ENCODE data around the gene CEP55.

DNA sequence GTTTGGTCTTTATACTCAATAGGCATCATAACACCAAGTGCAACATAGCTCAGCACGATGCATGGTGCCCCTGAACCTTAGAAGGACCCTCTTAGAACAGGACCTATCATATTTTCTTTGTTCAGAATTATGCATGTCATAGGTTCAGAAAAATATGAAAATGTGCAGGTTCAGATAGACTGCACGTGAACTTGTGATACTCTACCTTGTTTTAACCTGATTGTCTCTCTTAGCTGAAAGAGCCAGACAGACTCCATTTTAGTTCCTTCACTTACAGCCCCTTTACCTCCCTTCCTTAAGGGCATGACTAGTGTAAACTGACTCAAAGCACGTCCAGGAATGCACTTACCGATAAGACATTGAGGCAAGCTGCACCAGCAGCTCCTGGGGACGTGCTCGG, 49.4 kb upstream of the CEP55 start:
- TF ChIP-seq, protein P1, sequence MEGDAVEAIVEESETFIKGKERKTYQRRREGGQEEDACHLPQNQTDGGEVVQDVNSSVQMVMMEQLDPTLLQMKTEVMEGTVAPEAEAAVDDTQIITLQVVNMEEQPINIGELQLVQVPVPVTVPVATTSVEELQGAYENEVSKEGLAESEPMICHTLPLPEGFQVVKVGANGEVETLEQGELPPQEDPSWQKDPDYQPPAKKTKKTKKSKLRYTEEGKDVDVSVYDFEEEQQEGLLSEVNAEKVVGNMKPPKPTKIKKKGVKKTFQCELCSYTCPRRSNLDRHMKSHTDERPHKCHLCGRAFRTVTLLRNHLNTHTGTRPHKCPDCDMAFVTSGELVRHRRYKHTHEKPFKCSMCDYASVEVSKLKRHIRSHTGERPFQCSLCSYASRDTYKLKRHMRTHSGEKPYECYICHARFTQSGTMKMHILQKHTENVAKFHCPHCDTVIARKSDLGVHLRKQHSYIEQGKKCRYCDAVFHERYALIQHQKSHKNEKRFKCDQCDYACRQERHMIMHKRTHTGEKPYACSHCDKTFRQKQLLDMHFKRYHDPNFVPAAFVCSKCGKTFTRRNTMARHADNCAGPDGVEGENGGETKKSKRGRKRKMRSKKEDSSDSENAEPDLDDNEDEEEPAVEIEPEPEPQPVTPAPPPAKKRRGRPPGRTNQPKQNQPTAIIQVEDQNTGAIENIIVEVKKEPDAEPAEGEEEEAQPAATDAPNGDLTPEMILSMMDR (conservative IDR thresholded peaks at IDR 0.05 in 1 of 2, IDR thresholded peaks at IDR 0.05 in 1 of 2; ENCODE audit: low read depth in 1 of 2, low read length in 2 of 2), result no peak
- TF ChIP-seq EZH2 (IDR thresholded peaks at IDR 0.05; ENCODE audit: low read length, missing control alignments), result no peak
